Measurements from ENCODE around the gene KIAA0408.
"Not testable (repeated sequence)": the region's sequence is repeated elsewhere in the genome, so short reads cannot be mapped to it uniquely, and the experiment has no call there.

The KIAA0408 gene

DNA sequence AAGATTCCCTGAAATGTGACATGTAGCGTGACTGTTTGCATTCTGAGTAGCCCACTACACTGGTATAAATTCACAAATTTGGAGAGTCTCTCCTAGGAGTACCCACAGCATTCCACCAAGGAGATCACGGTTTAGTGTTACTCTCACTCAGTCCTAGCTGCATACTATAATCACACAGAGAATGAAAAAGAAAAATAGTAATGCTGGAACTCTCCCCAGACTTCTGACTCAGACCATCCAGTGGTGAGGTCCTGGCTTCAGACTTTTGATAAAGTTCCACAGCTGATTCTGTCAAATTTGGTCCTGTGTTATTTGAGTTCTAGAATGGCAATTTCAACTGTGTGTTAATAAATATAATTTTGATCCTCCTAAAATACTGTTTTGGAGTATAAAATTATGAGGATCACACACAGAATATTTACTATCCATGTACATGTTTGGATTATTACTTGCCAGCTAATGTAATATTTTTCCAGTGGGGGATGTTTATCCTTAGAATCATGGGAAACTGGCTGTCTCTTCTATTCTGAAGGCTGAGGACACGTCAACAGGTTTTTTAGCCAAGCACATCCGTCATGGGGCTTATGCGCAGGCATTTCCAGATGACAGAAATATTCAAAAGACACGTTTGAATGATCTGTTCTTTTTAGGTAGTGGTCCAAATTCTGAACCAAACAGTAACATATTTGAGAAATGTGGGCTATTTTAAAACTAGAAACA is 5.1 kb upstream of the KIAA0408 start:
- in situ Hi-C loops (cut with MboI; ENCODE audit: low sequenced_read_pairs) = no loop called here

DNA sequence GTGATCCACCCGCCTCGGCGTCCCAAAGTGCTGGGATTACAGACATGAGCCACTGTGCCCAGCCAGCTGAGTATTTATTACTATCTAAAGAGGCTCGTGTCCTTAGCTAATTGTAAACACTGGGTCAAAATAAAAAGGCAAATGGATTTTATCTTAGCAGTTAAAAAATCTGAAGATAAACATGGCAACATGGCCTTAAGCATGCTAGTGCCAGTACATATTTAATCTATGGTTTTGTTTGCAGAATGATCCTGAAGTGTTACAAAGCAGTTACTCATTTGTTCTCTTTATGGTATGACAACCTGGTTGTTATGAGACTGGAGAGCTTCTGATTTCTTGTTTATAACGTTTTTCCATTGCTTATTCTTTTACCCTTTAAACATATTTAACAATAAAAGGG is 3.9 kb upstream of the KIAA0408 start:
- in situ Hi-C loops (cut with MboI; ENCODE audit: low sequenced_read_pairs) = no loop called here

GRCh38 chr6:127462376-127462775 is 3.2 kb upstream of the KIAA0408 start:
- in situ Hi-C loops (cut with MboI; ENCODE audit: low sequenced_read_pairs) = no loop called here

GRCh38 chr6:127460465-127460864 is 1.3 kb upstream of the KIAA0408 start:
- in situ Hi-C loops (cut with MboI; ENCODE audit: low sequenced_read_pairs) = no loop called here

DNA sequence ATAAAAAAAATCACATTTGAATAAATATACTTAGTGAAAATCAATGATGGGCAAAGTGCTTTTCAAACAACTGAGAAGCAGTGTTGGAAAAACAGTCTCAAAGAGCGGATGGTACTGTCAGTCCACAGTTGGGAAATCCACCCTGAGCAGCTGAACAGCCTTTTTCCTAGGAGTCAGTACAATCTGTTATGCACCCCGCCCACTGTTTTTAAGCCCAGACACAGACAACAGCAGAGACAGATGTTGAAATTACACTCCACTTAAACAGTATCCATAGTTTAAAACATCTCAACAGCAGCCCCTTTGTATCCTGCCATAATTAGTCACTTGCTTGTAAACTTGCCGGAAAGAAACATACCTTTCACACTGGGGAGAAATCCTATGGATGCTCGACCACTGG is 372 bp downstream of the KIAA0408 start:
- in situ Hi-C loops (cut with MboI; ENCODE audit: low sequenced_read_pairs) = no loop called here

DNA sequence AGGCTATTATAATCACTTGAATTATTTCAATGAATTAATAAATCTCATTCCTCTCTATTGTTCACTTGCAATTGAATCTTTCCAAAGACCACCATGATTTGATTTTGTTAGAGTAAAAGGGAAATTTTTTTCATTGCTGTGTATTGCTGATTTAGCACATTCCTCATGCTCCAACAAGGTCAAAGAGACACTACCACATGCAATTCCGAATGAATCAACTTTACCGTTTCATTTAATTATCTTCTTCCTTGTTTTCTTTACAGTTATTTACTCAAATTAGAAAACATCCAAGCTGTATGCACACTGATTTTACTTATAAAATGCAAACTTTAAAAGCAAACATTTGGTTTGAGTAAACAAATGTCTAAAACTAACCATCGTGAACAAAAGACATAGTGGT is 967 bp downstream of the KIAA0408 start:
- in situ Hi-C loops (cut with MboI; ENCODE audit: low sequenced_read_pairs) = no loop called here

DNA sequence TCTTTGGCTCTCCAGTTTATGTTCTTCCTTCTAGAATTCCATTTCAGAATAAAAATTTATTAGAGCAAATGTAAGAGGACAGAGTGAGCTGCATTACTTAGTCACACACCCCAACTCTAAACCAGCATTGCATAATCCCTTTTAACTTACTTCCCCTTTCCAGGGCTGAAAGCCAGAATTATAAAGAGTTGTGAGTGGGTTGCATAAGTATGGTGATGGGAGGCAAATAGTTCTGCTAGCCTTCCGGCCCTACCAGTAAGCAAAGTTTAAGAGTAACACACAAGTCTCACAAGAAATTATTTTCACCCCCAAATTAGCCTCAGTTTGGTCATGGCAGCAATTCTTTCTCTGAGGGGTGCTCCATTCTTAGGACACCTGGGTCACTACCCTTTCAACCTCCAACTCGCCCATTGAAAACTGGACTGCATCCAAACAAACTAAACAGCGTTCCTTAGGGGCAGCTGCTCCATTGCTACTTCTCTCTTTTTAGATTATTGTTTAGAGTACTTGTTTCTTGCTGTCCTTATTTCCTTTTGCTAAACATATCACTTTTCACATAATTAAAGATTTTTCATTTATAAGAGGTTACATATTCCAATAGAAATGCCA is 1.6 kb downstream of the KIAA0408 start:
- in situ Hi-C loops (cut with MboI; ENCODE audit: low sequenced_read_pairs) = no loop called here

- in situ Hi-C loops (cut with MboI; ENCODE audit: low sequenced_read_pairs) = no loop called here
Measured at GRCh38 chr6:127456465-127456864, 2.7 kb downstream of the KIAA0408 start.

DNA sequence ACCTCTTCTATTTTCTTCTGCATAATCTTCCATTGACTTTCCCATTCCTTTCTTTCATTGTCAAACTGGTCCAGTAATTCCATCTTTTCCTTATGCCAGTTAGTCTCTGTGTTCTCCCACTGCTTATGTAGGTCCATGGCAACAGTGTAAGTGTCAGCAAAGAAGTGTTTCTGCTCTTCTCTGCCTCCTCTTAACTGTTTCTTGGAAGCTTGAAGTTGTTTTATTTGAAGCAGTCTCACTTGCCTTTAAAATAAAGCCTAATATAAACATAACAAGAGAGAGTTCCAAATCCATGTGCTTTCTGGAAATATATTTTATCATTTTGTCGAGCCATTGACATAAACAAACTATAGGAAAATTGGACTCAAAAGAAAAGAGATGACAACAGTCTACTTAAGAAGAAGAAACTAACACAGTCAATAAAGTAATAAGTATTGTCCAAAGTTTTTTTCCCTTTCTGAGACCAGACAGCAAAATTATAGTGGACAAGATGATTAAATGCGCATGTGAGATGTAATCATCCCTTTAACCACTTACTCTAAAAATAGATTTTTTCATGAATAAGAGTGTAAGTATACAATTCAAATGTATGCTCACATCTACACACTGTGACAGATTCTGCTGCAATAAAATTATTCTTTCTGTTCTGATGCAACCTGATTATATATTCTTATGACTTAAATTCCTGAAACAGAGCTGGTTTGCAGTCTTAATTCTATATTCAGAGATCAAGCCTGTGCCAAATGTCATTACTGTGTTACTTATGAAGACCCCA is 5.2 kb downstream of the KIAA0408 start:
- in situ Hi-C loops (cut with MboI; ENCODE audit: low sequenced_read_pairs) = no loop called here

DNA sequence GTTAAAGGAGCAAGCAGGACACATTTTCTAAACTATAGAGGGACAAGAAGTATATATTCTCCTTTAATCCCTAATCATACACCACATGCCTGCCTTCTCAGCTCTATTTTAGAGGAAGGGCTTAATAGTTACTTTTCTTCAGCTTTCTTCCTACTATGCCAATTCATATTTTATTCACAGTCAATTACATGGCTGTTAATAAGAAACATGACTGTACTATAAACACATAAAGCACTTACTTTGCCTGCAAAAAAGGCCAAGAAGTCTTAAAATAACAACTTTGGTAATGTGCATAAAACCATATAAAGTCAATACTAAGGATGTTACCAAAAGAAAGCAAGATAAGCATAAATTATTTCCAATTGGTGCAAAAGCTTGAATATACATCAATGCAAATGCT is 6.4 kb downstream of the KIAA0408 start:
- in situ Hi-C loops (cut with MboI; ENCODE audit: low sequenced_read_pairs) = no loop called here

DNA sequence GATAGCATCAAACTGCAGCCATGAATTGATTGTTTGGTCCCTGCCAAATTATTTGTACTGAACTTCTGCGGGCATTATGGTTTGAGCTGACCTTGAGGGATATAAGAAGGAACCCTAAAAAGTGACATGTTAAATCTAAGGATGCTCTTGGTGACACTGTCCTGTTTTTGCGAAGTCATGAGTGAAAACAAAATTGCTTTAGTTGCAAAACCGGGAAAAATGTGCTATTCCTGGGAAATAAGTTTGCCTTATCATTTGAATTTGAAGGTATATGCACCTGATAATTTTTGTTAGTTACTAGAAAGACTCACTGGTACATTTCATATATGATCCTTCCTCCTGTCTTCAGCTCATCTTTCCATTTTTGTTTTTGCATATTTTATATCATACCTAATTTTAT is 7.8 kb downstream of the KIAA0408 start:
- in situ Hi-C loops (cut with MboI; ENCODE audit: low sequenced_read_pairs) = no loop called here

DNA sequence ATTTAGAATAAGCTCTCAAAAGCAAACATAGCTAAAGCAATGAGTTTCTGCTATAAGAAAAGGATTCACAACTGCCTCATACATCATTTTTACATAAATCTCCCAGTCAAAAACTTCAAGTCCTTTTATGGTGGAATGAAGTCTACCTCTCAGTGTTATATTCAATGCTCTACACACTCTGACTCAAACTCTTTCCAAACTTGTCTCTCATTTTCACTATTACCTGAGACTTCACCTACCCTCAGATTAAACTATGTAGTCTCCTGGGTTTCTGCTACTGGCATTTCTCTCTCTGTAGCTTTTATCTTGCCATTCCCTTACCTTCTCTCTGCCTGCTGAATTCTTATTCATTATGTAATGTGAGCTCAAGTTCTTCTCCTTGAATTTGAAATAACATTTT is 11.4 kb downstream of the KIAA0408 start:
- in situ Hi-C loops (cut with MboI; ENCODE audit: low sequenced_read_pairs) = no loop called here

DNA sequence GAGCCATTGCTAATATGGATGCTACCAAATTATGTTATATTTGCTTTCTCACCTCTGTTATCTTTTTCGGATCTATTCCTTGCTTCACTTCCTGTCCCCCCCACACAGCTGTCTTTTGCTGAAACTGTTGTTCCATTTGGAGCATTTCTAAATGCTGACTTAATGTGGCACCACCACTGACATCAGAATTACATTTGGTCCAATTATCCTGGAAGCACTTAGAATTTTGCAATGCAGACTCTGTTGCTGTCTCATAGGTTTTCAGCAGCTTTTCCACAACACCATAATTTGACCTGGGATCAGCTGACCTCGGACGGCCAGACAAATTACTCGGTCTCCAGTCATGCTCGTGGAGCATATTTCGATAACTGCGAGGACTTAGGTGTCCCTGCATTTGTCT is 12.8 kb downstream of the KIAA0408 start:
- in situ Hi-C loops (cut with MboI; ENCODE audit: low sequenced_read_pairs) = no loop called here

- in situ Hi-C loops (cut with MboI; ENCODE audit: low sequenced_read_pairs) = no loop called here
Measured at GRCh38 chr6:127441881-127442280, 17.3 kb downstream of the KIAA0408 start.

DNA sequence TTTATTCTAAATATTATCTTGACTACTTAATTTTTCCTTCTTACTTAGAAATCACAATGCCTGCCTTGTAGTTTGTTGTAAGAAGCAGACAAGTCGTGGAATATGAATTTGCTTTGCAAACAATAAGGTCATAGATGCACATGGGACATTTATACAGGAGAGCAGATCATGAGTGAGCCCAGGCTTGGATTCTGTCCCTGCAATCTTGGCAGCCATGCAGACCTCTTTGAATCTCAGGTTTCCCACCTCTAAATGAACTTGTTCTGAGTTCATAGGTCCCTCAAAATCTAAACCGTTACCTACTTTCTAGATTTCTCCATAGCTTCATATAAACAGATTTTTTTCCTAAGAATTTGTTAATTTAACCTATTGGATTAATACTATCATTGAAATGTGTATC is 19.5 kb downstream of the KIAA0408 start:
- in situ Hi-C loops (cut with MboI; ENCODE audit: low sequenced_read_pairs) = no loop called here

DNA sequence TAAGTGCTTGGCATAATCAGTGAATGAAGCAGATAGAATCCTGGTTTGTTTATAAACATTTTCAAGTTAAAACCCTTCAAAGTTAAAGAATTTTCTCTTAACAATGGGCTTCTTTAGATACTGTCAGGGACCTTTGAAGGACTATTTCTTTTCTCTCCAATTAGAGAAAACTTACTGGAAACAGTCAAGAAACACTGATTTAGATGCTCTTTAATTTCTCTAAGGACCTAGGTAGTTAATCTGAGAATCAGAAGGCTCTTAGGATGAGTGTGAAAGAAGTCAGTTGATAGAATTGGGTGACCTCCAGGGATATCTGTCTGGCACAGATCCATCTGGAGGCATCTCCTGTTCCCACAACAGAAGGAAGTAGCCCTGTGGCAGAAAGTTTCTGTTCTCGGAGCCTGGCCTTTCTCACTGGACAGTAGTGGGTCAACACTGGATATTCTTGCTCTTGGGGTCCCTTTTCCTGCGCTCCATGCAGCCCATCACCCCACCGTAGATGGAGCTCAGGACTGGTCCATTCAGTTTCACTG is 22.5 kb downstream of the KIAA0408 start:
- in situ Hi-C loops (cut with MboI; ENCODE audit: low sequenced_read_pairs) = no loop called here

DNA sequence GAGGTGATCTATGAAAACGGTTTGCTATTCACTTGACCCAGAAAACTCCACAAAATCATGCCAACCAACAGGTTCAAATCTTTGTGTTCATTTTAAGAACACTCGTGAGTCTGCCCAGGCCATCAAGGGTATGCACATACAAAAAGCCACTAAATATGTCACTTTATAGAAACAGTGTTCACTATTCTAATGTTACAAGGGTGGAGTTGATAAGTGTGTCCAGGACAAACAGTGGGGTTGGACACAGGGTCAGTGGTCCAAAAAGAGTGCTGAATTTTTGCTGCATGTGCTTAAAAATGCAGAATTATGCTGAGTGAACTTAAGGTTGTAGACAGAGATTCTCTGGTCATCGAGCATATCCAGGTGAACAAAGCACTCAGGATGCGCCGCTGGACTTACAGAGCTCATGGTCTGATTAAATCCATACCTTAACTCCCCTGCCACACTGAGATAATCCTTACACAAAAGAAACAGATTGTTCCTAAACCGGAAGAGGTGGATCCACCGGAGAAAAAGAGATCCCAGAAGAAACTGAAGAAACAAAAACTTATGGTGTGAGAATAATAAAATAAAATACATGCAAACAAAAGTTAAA is 23.5 kb downstream of the KIAA0408 start:
- in situ Hi-C loops (cut with MboI; ENCODE audit: low sequenced_read_pairs) = no loop called here

- in situ Hi-C loops (cut with MboI; ENCODE audit: low sequenced_read_pairs) = no loop called here
Measured at GRCh38 chr6:127434651-127435050, 24.5 kb downstream of the KIAA0408 start.

DNA sequence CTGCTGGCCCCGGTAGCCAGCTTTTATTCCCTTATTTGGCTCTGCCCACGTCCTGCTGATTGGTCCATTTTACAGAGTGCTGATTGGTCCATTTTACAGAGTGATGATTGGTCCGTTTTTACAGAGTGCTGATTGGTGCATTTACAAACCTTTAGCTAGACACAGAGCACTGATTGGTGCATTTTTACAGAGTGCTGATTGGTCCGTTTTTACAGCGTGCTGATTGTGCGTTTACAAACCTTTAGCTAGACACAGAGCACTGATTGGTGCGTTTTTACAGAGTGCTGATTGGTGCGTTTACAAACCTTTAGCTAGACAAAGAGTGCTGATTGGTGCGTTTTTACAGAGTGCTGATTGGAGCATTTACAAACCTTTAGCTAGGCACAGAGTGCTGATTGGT is 30.6 kb downstream of the KIAA0408 start:
- in situ Hi-C loops (cut with MboI; ENCODE audit: low sequenced_read_pairs) = not testable (repeated sequence)

DNA sequence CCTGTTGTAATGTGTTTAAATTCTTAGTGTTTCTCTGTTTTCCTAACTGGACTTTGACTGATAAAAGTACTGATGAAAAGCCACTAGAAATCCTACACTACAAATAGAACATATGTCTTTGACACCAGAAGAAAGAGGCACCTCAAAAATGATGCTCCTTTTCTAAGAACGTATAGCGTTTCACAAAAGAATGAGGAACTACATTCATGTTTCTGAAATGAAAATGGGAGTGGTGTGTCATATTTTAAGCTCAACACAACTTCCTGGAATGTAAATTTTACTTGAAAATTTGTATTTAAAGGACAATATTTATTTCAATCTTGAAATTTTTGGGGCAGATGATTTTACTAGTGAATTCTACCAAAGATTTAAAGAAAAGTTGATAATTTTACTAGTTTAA is 35.3 kb downstream of the KIAA0408 start:
- in situ Hi-C loops (cut with MboI; ENCODE audit: low sequenced_read_pairs) = no loop called here

GRCh38 chr6:127421164-127421563 is 38.0 kb downstream of the KIAA0408 start:
- in situ Hi-C loops (cut with MboI; ENCODE audit: low sequenced_read_pairs) = not testable (repeated sequence)

Data from HL-60/S4 treated with retinoic acid at 250 ng/mL for 4 days and 3 days (cell line).